ENCODE data around the gene ZNF48.

Gene ZNF48

GRCh38 chr16:30358990-30359870 is 36.0 kb upstream of the ZNF48 start:
- TF ChIP-seq CTCF (IDR thresholded peaks at IDR 0.05; ENCODE audit: low read length, missing control alignments): no peak
- no peak for DNase-seq (ENCODE audit: low read depth)
- no peak overlapping the region for H3K4me3 ChIP-seq (replicated peaks; ENCODE audit: low read depth, low read length)

GRCh38 chr16:30359871-30360170 is 35.4 kb upstream of the ZNF48 start:
- no peak for TF ChIP-seq CTCF (IDR thresholded peaks at IDR 0.05; ENCODE audit: low read length, missing control alignments)
- H3K4me3 ChIP-seq (replicated peaks; ENCODE audit: low read depth, low read length): no peak overlapping the region
- DNase-seq (ENCODE audit: low read depth): no peak

GRCh38 chr16:30361180-30361579 is 34.0 kb upstream of the ZNF48 start:
- no peak for TF ChIP-seq CTCF (IDR thresholded peaks at IDR 0.05; ENCODE audit: low read length, missing control alignments)
- no peak for DNase-seq (ENCODE audit: low read depth)

GRCh38 chr16:30365200-30365599 is 30.0 kb upstream of the ZNF48 start:
- DNase-seq (ENCODE audit: low read depth): no peak
- no peak overlapping the region for H3K4me3 ChIP-seq (replicated peaks; ENCODE audit: low read depth, low read length)
- TF ChIP-seq CTCF (IDR thresholded peaks at IDR 0.05; ENCODE audit: low read length, missing control alignments): no peak

More at GRCh38 chr16:30361180-30361579, 34.0 kb upstream of the ZNF48 start:
- no peak overlapping the region for H3K4me3 ChIP-seq (replicated peaks; ENCODE audit: low read depth, low read length)

- no peak for TF ChIP-seq CTCF (IDR thresholded peaks at IDR 0.05; ENCODE audit: low read length, missing control alignments)
- DNase-seq (ENCODE audit: low read depth): no peak
- no peak overlapping the region for H3K4me3 ChIP-seq (replicated peaks; ENCODE audit: low read depth, low read length)
These were observed 28.7 kb upstream of the ZNF48 start for GRCh38 chr16:30366511-30366910.

- no peak for TF ChIP-seq CTCF (IDR thresholded peaks at IDR 0.05; ENCODE audit: low read length, missing control alignments)
- peak overlapping the region; percentile 82 for H3K4me3 ChIP-seq (replicated peaks; ENCODE audit: low read depth, low read length)
- no peak for DNase-seq (ENCODE audit: low read depth)
These were observed 27.7 kb upstream of the ZNF48 start for GRCh38 chr16:30367349-30368009.

All from fibroblast of pulmonary artery (primary cell).